ENCODE measurements around the gene CCDC85B. TPM values are rescaled to one million over a fixed set of nuclear protein-coding genes. Genes with fewer than 3 reads are reported as not detected.

CCDC85B gene
- polyA plus RNA-seq, 1 of the 3 experiments (the other 2 are of a cell fraction) = 52.8 TPM

GRCh38 chr11:65907878-65908277 is 17.4 kb downstream of the CCDC85B start (continued):
- TF ChIP-seq ELF1 (IDR thresholded peaks at IDR 0.05) (no peak), POLR2AphosphoS5 (IDR thresholded peaks at IDR 0.05; ENCODE audit: low read depth, low read length) (no peak), FOXJ3 (CRISPR knock-in tag; IDR thresholded peaks at IDR 0.05) (no peak), MXI1 (IDR thresholded peaks at IDR 0.05; ENCODE audit: low read depth, low read length) (no peak), EP300 (IDR thresholded peaks at IDR 0.05; ENCODE audit: borderline replicate concordance in 1 of 2, low read depth in 1 of 2, low read length in 1 of 2) (no peak)

GRCh38 chr11:65911682-65912568 is 21.5 kb downstream of the CCDC85B start:
- Histone ChIP-seq H3K9ac (peak overlapping the region; percentile 47), H3K79me2 (ENCODE audit: insufficient read depth) (peaks cover 38% of the 10 kb centered on the region), H3K4me3 (ENCODE audit: low read depth in 2 of 2, low read length in 1 of 2) (no peak overlapping the region), H3K9me3 (no peaks in the 10 kb centered on the region), H3K36me3 (replicated peaks in 1 of 2; ENCODE audit: control insufficient read depth in 1 of 2, insufficient read depth in 2 of 2, low read length in 1 of 2) (no peaks in the 10 kb centered on the region), H3F3A (replicated peaks; ENCODE audit: insufficient read depth) (peaks cover 25% of the 10 kb centered on the region), H3K27ac (ENCODE audit: low read depth in 2 of 2, low read length in 1 of 2) (peak overlapping the region in 1 of 2 experiments; percentile 97; a peak in 2 of 4 replicates), H3K9me2 (no peaks in the 10 kb centered on the region), H3K4me2 (peak overlapping the region; percentile 49), H3K4me1 (ENCODE audit: control insufficient read depth in 1 of 2, insufficient read depth in 2 of 2, low read depth in 1 of 2, low read length in 1 of 2) (peaks cover 12 to 47% of the 10 kb centered on the region in 2 experiments; a peak in 3 of 4 replicates), H3K27me3 (ENCODE audit: insufficient read depth) (no peaks in the 10 kb centered on the region), H2AFZ (ENCODE audit: low read depth) (no peak overlapping the region), H4K20me1 (ENCODE audit: insufficient read depth) (no peaks in the 10 kb centered on the region)
- ChIA-PET CTCF (interaction anchor here (0.9 to 5.6 kb wide), 13 partner anchors 10 to 310 kb away, joined by 3 to 71 read pairs (median 4); partner anchors contain the start of genes CCDC85B, FIBP and FOSL1), POLR2A (interaction anchor here (0.8 to 1.7 kb wide), 2 partner anchors 18 to 21 kb away, joined by 3 to 4 read pairs; partner anchors contain the start of gene CCDC85B)
- DNase-seq = peak; percentile 84
- 10% methylated on average over 11 of the region's 14 CpGs for WGBS (ENCODE audit: low lambda C conversion rate)
- TF ChIP-seq SMC3 (IDR thresholded peaks at IDR 0.05; ENCODE audit: low read depth, low read length) = peak; percentile 27; the same call in 1 of the 2 replicates
- TF ChIP-seq NFIC (IDR thresholded peaks at IDR 0.05; ENCODE audit: borderline replicate concordance) = peak; percentile 68
- TF ChIP-seq GATA2 (CRISPR knock-in tag; IDR thresholded peaks at IDR 0.05) = no peak
- peak; percentile 69 for TF ChIP-seq RAD21 (IDR thresholded peaks at IDR 0.05; ENCODE audit: low read length)
- TF ChIP-seq RXRA (IDR thresholded peaks at IDR 0.05; ENCODE audit: borderline replicate concordance, low read depth) = 0 out of 2 replicates have a peak, but pooled peaks have one; percentile 7
- TF ChIP-seq RFX5 (IDR thresholded peaks at IDR 0.05; ENCODE audit: low read length) = no peak
- no peak for TF ChIP-seq EZH2phosphoT487 (IDR thresholded peaks at IDR 0.05; ENCODE audit: borderline replicate concordance, low read depth)
- TF ChIP-seq IRF3 (IDR thresholded peaks at IDR 0.05; ENCODE audit: low read depth, low read length) = no peak
- peak; percentile 38; the same call in 1 of the 2 replicates for TF ChIP-seq FOSL2 (IDR thresholded peaks at IDR 0.05; ENCODE audit: borderline replicate concordance, low read depth)
- no peak for TF ChIP-seq ELF1 (IDR thresholded peaks at IDR 0.05)
- TF ChIP-seq FOXM1 (IDR thresholded peaks at IDR 0.05; ENCODE audit: low read depth) = no peak
- TF ChIP-seq MAX (IDR thresholded peaks at IDR 0.05; ENCODE audit: low read depth) = peak; percentile 80
- peak; percentile 59; the same call in 1 of the 2 replicates for TF ChIP-seq USF1 (IDR thresholded peaks at IDR 0.05; ENCODE audit: borderline replicate concordance, low read depth)
- 0 out of 2 replicates have a peak, but pooled peaks have one; percentile 5 for TF ChIP-seq PBX3 (IDR thresholded peaks at IDR 0.05)
- TF ChIP-seq YY1 (IDR thresholded peaks at IDR 0.05; ENCODE audit: low read depth) = no peak
- no peak for TF ChIP-seq RCOR1 (IDR thresholded peaks at IDR 0.05; ENCODE audit: low read length)
- peak; percentile 64; the same call in 1 of the 2 replicates for TF ChIP-seq REST (IDR thresholded peaks at IDR 0.05; ENCODE audit: low read depth, low read length)
- no peak for TF ChIP-seq FOXJ3 (CRISPR knock-in tag; IDR thresholded peaks at IDR 0.05)

All from SK-N-SH (cell line).